LNCaP clone FGC (cell line): ENCODE results near the gene MT2A.
A peak's percentile ranks its signal among the peaks of the same experiment; 100 is the strongest.

Experiments
- DNase-seq: peaks from one replicate; pipeline ENCODE4 v3.0.0-alpha.2; 2011; ENCODE audit warnings: low read depth
- H3K4me3 ChIP-seq: 2 replicates; pipeline ENCODE4 v1.5.1; 2011; ENCODE audit warnings: mild to moderate bottlenecking, low read depth, low read length, control low read depth
- CTCF ChIP-seq: IDR thresholded peaks from 2 replicates; pipeline ENCODE4 v1.5.1; 2012; ENCODE audit warnings: mild to moderate bottlenecking; ENCODE audit not compliant: control insufficient read depth, insufficient read depth; ENCODE audit errors: extremely low read depth

Gene MT2A

DNA sequence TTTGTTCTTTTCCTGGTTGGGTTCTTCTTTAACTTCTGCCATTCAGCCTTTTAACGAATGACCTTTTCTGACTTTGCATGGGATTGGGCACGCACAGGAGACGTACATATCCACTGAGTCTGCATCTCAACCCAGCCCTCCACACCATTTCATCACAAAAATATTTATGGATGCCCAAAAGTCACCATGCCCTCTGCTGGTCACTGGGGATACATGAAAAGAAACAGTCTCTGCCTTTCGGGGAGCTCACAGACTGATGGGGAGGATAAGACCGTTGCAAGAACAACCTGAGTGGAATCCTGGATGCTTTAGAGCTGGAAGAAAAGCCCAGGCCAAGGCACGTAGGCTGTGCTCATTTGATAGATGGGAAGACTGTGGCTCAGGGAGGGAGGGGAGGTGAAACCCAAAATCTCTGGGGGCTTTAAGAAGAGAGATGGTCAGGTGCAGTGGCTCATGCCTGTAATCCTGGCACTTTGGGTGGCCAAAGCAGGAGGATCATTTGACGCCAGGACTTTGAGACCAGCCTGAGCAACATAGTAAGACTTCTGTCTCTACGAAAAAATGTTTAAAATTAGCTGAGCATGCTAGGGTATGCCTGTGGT, 7.9 kb upstream of the MT2A start:
- no peak overlapping the region for H3K4me3 ChIP-seq

GRCh38 chr16:56601325-56601724, 7.1 kb upstream of the MT2A start:
- H3K4me3 ChIP-seq: no peak overlapping the region
- no peak for DNase-seq
- no peak for TF ChIP-seq CTCF

More for the DNA sequence above, 7.9 kb upstream of the MT2A start:
- TF ChIP-seq CTCF: peak; percentile 82
- no peak for DNase-seq

DNA sequence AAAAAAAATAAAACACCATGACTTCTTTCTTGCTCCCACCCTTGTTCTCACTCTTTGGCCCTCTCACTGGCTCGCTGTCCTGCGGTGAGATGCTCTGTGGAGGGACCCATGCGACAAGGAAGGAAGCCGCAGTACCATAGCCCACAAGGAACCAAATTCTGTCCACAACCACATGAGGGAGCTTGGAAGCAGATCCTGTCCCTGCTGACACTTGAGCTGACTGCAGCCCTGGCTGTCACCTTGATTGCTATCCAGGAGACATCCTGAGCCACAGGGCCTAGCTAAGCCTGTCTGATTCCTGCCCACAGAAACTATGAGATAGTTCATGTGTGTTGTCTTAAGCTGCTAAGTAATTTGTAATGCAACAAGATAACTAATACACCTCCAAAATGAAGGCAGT, 4.8 kb upstream of the MT2A start:
- H3K4me3 ChIP-seq: no peak overlapping the region
- DNase-seq: no peak
- TF ChIP-seq CTCF: peak; percentile 70

DNA sequence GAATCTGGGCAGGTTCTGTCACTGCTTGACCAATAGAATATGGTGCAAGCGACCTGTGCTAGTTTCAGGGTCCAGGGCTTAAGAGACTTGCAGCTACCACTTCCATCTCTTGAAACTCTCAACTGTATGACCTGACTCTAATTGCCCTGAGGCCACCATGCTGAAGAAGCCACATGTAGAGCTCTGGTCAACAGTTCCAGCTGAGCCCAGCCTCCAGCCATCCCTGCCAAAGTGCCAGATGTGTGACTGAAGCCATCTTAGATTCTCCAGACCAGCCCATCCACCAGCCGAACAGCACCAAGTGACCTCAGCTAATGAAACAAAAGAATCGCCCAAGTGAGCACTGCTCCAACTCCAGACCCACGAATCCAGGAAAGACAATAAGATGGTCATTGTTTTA, 3.4 kb upstream of the MT2A start:
- DNase-seq: no peak
- H3K4me3 ChIP-seq: no peak overlapping the region
- TF ChIP-seq CTCF: no peak

- H3K4me3 ChIP-seq: no peak overlapping the region
- TF ChIP-seq CTCF: no peak
- DNase-seq: no peak
These were observed 2.9 kb upstream of the MT2A start for GRCh38 chr16:56605475-56605874.

GRCh38 chr16:56606071-56606475, 2.3 kb upstream of the MT2A start:
- no peak overlapping the region for H3K4me3 ChIP-seq
- DNase-seq: no peak

More at GRCh38 chr16:56606071-56606475, 2.3 kb upstream of the MT2A start:
- TF ChIP-seq CTCF: no peak
